Endothelial cell (in vitro differentiated cells): ENCODE results near the gene ACSS1. TPM values are rescaled to one million over a fixed set of nuclear protein-coding genes. Genes with fewer than 3 reads are reported as not detected.

Experiments used
- DNase-seq: peaks from one replicate; pipeline ENCODE4 v3.0.0; 2021; ENCODE audit warnings: low spot score
- H3K27ac Mint-ChIP-seq: one replicate; pipeline ENCODE4 v1.8.0; 2021; ENCODE audit warnings: mixed read lengths, inconsistent platforms; ENCODE audit not compliant: unreplicated experiment
- H3K27me3 Mint-ChIP-seq: one replicate; pipeline ENCODE4 v1.8.0; 2021; ENCODE audit warnings: mild to moderate bottlenecking, moderate library complexity, mixed read lengths, inconsistent platforms; ENCODE audit not compliant: unreplicated experiment
- H3K36me3 Mint-ChIP-seq: one replicate; pipeline ENCODE4 v1.8.0; 2021; ENCODE audit warnings: mild to moderate bottlenecking, low read depth, mixed read lengths, inconsistent platforms; ENCODE audit not compliant: unreplicated experiment
- H3K4me1 Mint-ChIP-seq: one replicate; pipeline ENCODE4 v1.8.0; 2021; ENCODE audit warnings: mild to moderate bottlenecking, mixed read lengths, inconsistent platforms; ENCODE audit not compliant: unreplicated experiment
- H3K4me3 Mint-ChIP-seq: one replicate; pipeline ENCODE4 v1.8.0; 2021; ENCODE audit warnings: mild to moderate bottlenecking, mixed read lengths, inconsistent platforms; ENCODE audit not compliant: unreplicated experiment
- H3K9me3 Mint-ChIP-seq: one replicate; pipeline ENCODE4 v1.8.0; 2021; ENCODE audit warnings: mixed read lengths, inconsistent platforms; ENCODE audit not compliant: unreplicated experiment
- CTCF ChIP-seq: fragments of 200-600 bp; sonication (generic); IDR thresholded peaks from one replicate; pipeline ENCODE4 v1.5.0; 2021; ENCODE audit warnings: antibody characterized with exemption; ENCODE audit not compliant: unreplicated experiment
- total RNA-seq: library from RNA; stranded (reverse); fragmentation: NEBNext Ultra II Directional; extraction: Animal tissue kit (Norgen Biotek cat#: 25700); gene quantifications from one replicate; pipeline ENCODE4 v1.2.1, GENCODE V29; 2021; ENCODE audit not compliant: unreplicated experiment

Gene ACSS1
- total RNA-seq, 1 donor from 2014 or later = 15.5 TPM

- no peak overlapping the region for H3K4me3 Mint-ChIP-seq
These were observed 87.8 kb downstream of the ACSS1 start for GRCh38 chr20:24970030-24970553.

DNA sequence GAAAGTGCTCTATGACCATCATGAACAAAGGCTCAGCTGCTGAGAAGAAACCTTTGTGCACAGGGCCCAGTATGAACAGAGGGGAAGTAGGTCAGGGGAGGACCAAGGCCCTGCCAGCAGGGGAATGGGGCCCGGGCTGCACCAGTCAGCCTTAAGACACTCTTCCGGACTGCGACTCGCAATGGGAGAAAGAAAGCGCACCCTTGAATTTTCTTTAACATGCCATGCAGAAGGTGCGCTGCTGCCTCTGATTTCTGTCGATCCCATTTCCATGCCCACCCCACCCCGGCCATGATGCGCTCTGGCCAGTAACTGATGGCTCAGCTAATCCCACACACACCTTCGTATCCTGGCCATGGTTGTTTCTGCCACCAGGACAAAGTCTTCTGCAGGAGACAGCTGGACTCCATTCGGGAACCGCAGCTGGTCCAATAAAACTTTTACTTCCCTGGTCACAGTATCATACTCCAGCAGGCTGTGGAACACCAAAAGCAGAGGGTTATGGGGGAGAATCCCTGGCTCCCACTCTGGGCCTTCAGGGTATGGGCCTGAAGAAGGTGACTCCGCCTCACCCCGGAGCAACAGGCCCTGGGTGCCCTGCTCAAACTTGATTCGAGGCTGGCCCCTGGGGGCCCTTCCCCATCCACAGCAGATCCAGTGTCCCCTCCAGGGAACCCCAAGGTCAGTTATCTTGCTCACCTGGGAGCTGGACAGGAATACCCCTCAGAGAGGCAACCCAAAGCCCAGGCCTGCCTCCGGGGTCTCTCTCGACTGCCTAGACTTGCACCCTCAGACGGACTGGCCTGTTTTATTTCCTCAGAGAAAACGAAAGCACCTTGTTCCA, 88.5 kb downstream of the ACSS1 start:
- Mint-ChIP-seq H3K27me3 (no peaks in the 10 kb centered on the region), H3K4me3 (no peak overlapping the region), H3K9me3 (no peaks in the 10 kb centered on the region), H3K36me3 (peaks cover 40% of the 10 kb centered on the region), H3K27ac (no peak overlapping the region), H3K4me1 (no peaks in the 10 kb centered on the region)
- DNase-seq = no peak
- TF ChIP-seq CTCF = no peak

More at GRCh38 chr20:24970030-24970553, 87.8 kb downstream of the ACSS1 start:
- H3K27ac Mint-ChIP-seq = no peak overlapping the region
- no peak for TF ChIP-seq CTCF
- H3K27me3 Mint-ChIP-seq = no peaks in the 10 kb centered on the region
- peaks cover 45% of the 10 kb centered on the region for H3K36me3 Mint-ChIP-seq
- no peak for DNase-seq
- H3K9me3 Mint-ChIP-seq = no peaks in the 10 kb centered on the region
- no peaks in the 10 kb centered on the region for H3K4me1 Mint-ChIP-seq

- no peak overlapping the region for H3K27ac Mint-ChIP-seq
- no peak for DNase-seq
- H3K27me3 Mint-ChIP-seq = no peaks in the 10 kb centered on the region
- no peak overlapping the region for H3K4me3 Mint-ChIP-seq
- no peaks in the 10 kb centered on the region for H3K4me1 Mint-ChIP-seq
- no peak for TF ChIP-seq CTCF
- H3K36me3 Mint-ChIP-seq = peaks cover 36% of the 10 kb centered on the region
- H3K9me3 Mint-ChIP-seq = no peaks in the 10 kb centered on the region
These were observed 89.6 kb downstream of the ACSS1 start for GRCh38 chr20:24968278-24968800.

- no peak overlapping the region for H3K27ac Mint-ChIP-seq
- no peaks in the 10 kb centered on the region for H3K9me3 Mint-ChIP-seq
- TF ChIP-seq CTCF = no peak
- no peak for DNase-seq
- no peaks in the 10 kb centered on the region for H3K4me1 Mint-ChIP-seq
- H3K36me3 Mint-ChIP-seq = peaks cover 41% of the 10 kb centered on the region
- H3K4me3 Mint-ChIP-seq = no peak overlapping the region
- no peaks in the 10 kb centered on the region for H3K27me3 Mint-ChIP-seq
These were observed 91.5 kb downstream of the ACSS1 start for GRCh38 chr20:24966317-24967012.
